ENCODE measurements around the gene TOLLIP.

The TOLLIP gene

GRCh38 chr11:1298695-1299492 is 10.5 kb downstream of the TOLLIP start:
- no peak for DNase-seq (ENCODE audit: low read depth in 2 of 2)

GRCh38 chr11:1297576-1298473 is 11.6 kb downstream of the TOLLIP start:
- no peak for DNase-seq (ENCODE audit: low read depth in 2 of 2)

GRCh38 chr11:1297011-1297575 is 12.3 kb downstream of the TOLLIP start:
- no peak for DNase-seq (ENCODE audit: low read depth in 2 of 2)

- no peak for DNase-seq (ENCODE audit: low read depth in 2 of 2)
These were observed 13.1 kb downstream of the TOLLIP start for GRCh38 chr11:1296287-1296686.

- no peak for DNase-seq (ENCODE audit: low read depth in 2 of 2)
These were observed 13.8 kb downstream of the TOLLIP start for GRCh38 chr11:1295591-1295990.

- no peak for DNase-seq (ENCODE audit: low read depth in 2 of 2)
These were observed 14.3 kb downstream of the TOLLIP start for GRCh38 chr11:1295086-1295485.

- DNase-seq (ENCODE audit: low read depth in 2 of 2) = no peak
These were observed 15.8 kb downstream of the TOLLIP start for GRCh38 chr11:1293619-1294015.

GRCh38 chr11:1292644-1293618 is 16.5 kb downstream of the TOLLIP start:
- no peak for DNase-seq (ENCODE audit: low read depth in 2 of 2)

- DNase-seq (ENCODE audit: low read depth in 2 of 2) = no peak
These were observed 17.3 kb downstream of the TOLLIP start for GRCh38 chr11:1292018-1292643.

- no peak for DNase-seq (ENCODE audit: low read depth in 2 of 2)
These were observed 18.0 kb downstream of the TOLLIP start for GRCh38 chr11:1291295-1292017.

- DNase-seq (ENCODE audit: low read depth in 2 of 2) = no peak
These were observed 19.1 kb downstream of the TOLLIP start for GRCh38 chr11:1290052-1291040.

- no peak for DNase-seq (ENCODE audit: low read depth in 2 of 2)
These were observed 20.1 kb downstream of the TOLLIP start for GRCh38 chr11:1289211-1289935.

- no peak for DNase-seq (ENCODE audit: low read depth in 2 of 2)
These were observed 20.8 kb downstream of the TOLLIP start for GRCh38 chr11:1288426-1289151.

GRCh38 chr11:1287928-1288327 is 21.5 kb downstream of the TOLLIP start:
- no peak for DNase-seq (ENCODE audit: low read depth in 2 of 2)

GRCh38 chr11:1285876-1286275 is 23.6 kb downstream of the TOLLIP start:
- no peak for DNase-seq (ENCODE audit: low read depth in 2 of 2)

- DNase-seq (ENCODE audit: low read depth in 2 of 2) = no peak
These were observed 24.1 kb downstream of the TOLLIP start for GRCh38 chr11:1285316-1285744.

- DNase-seq (ENCODE audit: low read depth in 2 of 2) = no peak
These were observed 25.5 kb downstream of the TOLLIP start for GRCh38 chr11:1283906-1284305.

Data from stimulated activated CD4-positive, alpha-beta T cell treated with anti-CD3 and anti-CD28 coated beads, Interleukin-4, amount 100 ng/mL, for 48 hours (primary cell).